GM18868 (cell line): ENCODE measurements around the gene SCN3A.

Experiments
- ATAC-seq: cut with Tn5 transposase; IDR thresholded peaks from one replicate; pipeline ENCODE4 v1.9.1; 2021; ENCODE audit warnings: mild to moderate bottlenecking, moderate library complexity; ENCODE audit not compliant: unreplicated experiment

SCN3A gene

DNA sequence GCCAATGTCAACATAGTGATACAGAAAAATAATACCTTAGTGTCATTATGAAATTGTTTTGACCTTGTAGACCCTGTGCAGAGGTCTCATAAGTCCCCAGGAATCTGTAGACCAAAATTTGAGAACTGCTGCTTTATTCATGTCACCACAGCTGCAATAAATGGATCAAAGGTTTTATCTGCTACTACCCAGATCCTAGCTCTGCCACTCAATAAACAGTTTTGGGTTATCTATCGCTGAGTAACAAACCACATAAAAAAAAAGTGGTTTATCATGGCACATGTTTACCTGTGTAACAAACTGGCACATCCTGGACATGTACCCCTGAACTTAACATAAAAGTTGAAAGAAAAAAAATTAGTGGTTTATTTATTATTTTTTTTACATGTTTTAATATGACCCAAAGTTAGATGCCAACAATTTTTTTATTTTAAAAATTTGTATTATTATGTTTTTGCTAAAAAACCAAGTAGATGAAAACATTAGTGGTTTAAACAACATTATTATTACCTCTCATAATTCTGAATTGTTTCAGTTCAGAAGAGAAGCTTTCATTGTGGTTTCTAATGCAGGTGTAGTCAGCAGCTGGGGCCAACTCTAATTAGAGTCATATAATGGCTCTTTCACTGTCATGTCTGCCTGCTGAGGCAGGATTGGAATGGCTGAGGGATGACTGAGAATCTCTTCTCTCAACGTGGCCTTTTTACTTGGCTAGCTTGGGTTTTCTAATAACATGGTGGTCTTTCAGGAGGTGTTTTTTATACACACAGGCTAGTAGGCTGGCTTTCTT is 145.2 kb downstream of the SCN3A start:
- no peak for ATAC-seq

DNA sequence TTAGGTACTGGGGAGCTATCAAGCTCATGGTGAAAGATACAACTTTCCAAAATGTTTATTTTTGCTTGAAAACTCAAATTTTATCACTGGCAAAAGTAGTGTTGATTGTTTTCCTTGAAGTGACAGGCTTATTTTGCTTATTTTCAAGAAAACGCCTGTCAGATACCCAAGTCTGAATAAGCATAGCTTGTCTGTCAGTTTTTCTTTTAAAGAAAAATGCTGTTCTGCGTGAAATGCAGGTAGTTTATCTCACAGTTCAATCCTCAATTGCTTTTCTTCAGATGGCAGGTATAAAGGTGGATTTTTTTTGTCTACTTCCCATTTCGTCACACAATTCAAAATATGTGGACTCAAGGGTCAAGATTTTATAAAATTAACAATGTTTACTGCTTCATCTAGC is 145.9 kb downstream of the SCN3A start:
- no peak for ATAC-seq

DNA sequence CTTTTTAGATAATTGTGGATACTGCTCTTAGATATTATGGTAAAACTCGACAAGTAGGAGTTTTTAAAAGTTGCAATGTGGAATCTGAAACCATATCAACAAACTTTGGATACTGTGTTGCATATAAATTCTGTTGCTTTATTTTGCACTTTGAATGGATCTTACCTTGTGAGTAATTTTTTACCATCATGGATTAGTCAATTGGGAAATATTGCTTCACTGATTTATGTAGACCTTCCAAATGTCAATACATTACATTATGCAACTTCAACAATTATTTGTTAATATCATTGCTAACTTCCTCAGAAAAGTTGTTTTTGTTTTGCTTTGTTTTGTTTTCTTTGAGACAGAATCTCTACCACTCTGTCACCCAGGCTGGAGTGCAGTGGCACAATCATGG is 146.5 kb downstream of the SCN3A start:
- no peak for ATAC-seq

DNA sequence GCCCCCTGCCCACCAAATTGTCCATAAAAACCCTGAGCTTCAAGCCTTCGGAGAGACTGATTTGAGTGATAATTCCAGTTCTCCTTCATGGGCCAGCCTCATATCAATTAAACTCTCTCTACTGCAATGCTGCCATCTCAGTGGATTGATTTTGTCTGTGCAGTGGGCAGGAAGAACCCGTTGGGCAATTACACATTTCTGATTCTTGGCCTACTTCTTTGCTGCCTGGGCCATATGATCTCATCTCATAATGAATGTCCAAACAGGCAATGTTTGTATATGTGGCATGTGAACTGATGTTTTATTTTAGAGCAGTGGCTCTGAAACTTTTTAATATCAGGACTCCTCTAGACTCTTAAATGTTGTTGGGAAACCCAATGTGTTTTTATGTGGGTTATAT is 147.3 kb downstream of the SCN3A start:
- ATAC-seq: no peak

DNA sequence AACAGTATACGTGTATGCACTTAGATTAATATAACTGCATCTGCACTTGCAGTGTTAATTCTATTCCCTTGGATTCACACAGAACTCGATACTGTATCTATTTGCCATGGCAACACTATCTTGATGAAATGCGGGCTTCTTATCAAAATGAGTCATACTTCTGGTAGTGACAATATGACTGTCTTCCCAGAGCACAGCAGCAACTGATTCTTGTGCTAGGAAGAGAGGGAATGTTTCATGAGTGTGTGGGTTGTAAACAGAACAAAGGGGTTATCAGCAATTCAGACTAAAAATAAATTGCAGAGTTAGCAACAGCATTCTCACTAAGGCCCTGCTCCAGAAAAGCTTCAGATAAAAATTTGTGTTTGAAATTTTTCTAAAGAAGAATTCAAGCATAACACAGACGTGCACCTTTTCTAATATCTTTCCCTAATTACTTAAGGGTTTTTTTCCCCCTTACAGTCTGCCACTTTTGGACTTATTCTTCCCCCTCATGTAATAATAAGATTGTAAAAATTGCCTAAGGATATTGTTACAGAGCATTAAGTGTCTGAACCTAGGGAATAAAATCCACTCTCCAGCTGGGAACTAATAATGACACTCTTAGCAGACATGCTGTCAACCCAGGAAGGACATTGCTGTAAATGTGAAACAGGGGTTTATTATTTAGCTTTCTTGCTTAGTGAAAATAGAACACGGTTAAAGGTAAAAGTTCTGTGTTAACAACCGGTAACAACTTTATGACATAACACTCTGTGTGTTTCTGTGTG is 148.6 kb downstream of the SCN3A start:
- ATAC-seq: no peak

DNA sequence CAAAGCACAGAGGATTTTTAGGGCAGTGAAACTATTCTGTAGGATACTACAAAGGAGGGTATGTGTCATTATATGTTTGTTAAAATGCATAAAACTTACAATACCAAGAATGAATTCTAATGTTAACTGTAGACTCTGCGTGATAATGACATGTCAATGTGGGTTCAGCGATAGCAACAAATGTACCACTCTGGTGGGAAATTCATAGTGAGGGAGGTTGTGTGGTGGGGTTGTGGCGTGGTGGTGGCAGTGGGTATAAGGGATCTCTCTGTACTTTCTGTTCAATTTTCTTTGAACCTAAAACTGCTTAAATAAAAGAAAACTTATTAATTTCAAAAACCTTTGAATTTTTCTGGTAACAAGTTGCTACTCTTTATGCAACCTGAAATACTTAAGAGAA is 149.2 kb downstream of the SCN3A start:
- no peak for ATAC-seq

DNA sequence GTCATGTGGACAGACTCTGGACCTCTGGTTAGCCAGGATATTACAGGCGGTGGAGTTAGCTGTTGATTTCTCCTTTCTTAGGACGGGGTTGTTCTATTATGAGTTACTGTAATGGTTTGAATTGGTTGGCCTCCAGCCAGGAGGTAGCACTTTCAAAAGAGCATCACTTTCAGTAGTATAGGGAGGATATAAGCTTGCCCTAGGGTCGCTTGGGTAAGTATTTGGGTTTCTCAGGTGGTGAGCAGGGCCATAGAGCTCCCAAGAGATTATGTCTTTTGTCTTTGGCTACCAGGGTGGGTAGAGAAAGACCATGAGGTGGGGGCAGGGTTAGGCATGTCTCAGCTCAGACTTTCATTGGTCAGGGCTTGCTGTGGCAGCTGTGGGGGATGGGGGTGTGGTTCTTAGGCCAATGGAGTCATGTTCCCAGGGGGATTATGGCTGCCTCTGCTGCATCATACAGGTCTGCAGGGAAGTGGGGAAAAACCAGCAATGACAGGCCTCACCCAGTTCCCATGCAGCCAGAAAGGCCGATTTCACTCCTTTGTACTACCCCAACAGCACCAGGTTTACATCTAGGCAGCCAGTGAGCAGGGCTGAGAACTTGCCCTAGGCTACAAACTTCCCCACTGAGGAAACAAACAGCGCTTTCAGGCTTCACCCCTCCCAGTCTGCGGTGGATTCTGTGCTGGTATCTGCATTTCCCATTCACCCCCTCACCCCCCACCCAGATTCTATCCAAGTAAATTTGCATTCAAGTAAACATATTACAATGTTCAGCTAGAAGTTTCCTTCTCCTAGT is 159.1 kb downstream of the SCN3A start:
- ATAC-seq: no peak
